ENCODE data around the gene SH2D2A. TPM values are rescaled to one million over a fixed set of nuclear protein-coding genes. Genes with fewer than 3 reads are reported as not detected.

Gene SH2D2A
- total RNA-seq, 1 experiment from 2014 or later = 4.9 TPM

- Mint-ChIP-seq H3K27ac (peak overlapping the region; percentile 23; the same call in 1 of the 2 replicates), H3K36me3 (peaks cover 16% of the 10 kb centered on the region), H3K4me3 (no peak overlapping the region), H3K9me3 (no peaks in the 10 kb centered on the region), H3K27me3 (ENCODE audit: low read depth) (no peaks in the 10 kb centered on the region), H3K4me1 (peaks cover 24% of the 10 kb centered on the region)
- CTCF ChIA-PET = interaction anchor here (1.0 to 1.5 kb wide), 3 partner anchors 48 to 150 kb away, joined by 3 to 4 read pairs (median 3); no protein-coding TSS in a partner anchor
- no peak for TF ChIP-seq PREB (CRISPR knock-in tag; IDR thresholded peaks at IDR 0.05; ENCODE audit: borderline replicate concordance)
- TF ChIP-seq CDX4 (CRISPR knock-in tag; IDR thresholded peaks at IDR 0.05; ENCODE audit: borderline replicate concordance) = no peak
- TF ChIP-seq SOX15 (CRISPR knock-in tag; IDR thresholded peaks at IDR 0.05) = no peak
- no peak for TF ChIP-seq CREM (CRISPR knock-in tag; IDR thresholded peaks at IDR 0.05)
- no peak for TF ChIP-seq HMGA2 (CRISPR knock-in tag; IDR thresholded peaks at IDR 0.05)
- no peak for TF ChIP-seq ZNF532 (CRISPR knock-in tag; IDR thresholded peaks at IDR 0.05; ENCODE audit: borderline replicate concordance)
- no peak for TF ChIP-seq ZNF423 (CRISPR knock-in tag; IDR thresholded peaks at IDR 0.05)
- no peak for TF ChIP-seq IRF1 (CRISPR knock-in tag; IDR thresholded peaks at IDR 0.05)
- TF ChIP-seq E2F5 (CRISPR knock-in tag; IDR thresholded peaks at IDR 0.05) = no peak
- TF ChIP-seq TCF7 (CRISPR knock-in tag; IDR thresholded peaks at IDR 0.05; ENCODE audit: low read depth) = no peak
- no peak for TF ChIP-seq ATF2 (CRISPR knock-in tag; IDR thresholded peaks at IDR 0.05; ENCODE audit: borderline replicate concordance, low read depth)
- no peak for TF ChIP-seq FOXK1 (CRISPR knock-in tag; IDR thresholded peaks at IDR 0.05)
- DNase-seq (ENCODE audit: low spot score) (no peak), ATAC-seq (no peak)
- POLR2A ChIA-PET = no interaction called here
Observed at GRCh38 chr1:156773607-156774006, 43.0 kb downstream of the SH2D2A start.

- ATAC-seq = no peak
- POLR2A ChIA-PET = no interaction called here
- Mint-ChIP-seq H3K36me3 (peaks cover 16% of the 10 kb centered on the region), H3K4me3 (no peak overlapping the region), H3K27me3 (ENCODE audit: low read depth) (no peaks in the 10 kb centered on the region), H3K9me3 (no peaks in the 10 kb centered on the region), H3K27ac (peak overlapping the region; percentile 46; the same call in 1 of the 2 replicates), H3K4me1 (peaks cover 27% of the 10 kb centered on the region)
- TF ChIP-seq MLX (CRISPR knock-in tag; IDR thresholded peaks at IDR 0.05) (no peak), ZNF263 (CRISPR knock-in tag; IDR thresholded peaks at IDR 0.05; ENCODE audit: low read depth) (no peak), TEAD4 (CRISPR knock-in tag; IDR thresholded peaks at IDR 0.05) (no peak), ZSCAN18 (CRISPR knock-in tag; IDR thresholded peaks at IDR 0.05) (no peak), ZNF396 (CRISPR knock-in tag; IDR thresholded peaks at IDR 0.05; ENCODE audit: borderline replicate concordance) (no peak)
- DNase-seq (ENCODE audit: low spot score) = no peak
- CTCF ChIA-PET = interaction anchor here (1.0 to 2.3 kb wide), 4 partner anchors 21 to 149 kb away, joined by 3 to 6 read pairs (median 4); no protein-coding TSS in a partner anchor
Observed at GRCh38 chr1:156772728-156773497, 43.7 kb downstream of the SH2D2A start.

Measured in WTC11 (cell line).